GM12878 (cell line): Measurements from ENCODE around the gene YTHDC1. TPM values are rescaled to one million over a fixed set of nuclear protein-coding genes. Genes with fewer than 3 reads are reported as not detected.
A peak's percentile ranks its signal among the peaks of the same experiment; 100 is the strongest.

Experiments
- BHLHE40 ChIP-seq, 2 experiments: fragments of 450-650 bp in 1 of 2; IDR thresholded peaks; 2 replicates each; pipeline ENCODE4 v1.6.1; 2011 to 2017; ENCODE audit warnings: low read depth in 2 of 2, borderline replicate concordance in 1 of 2, improper control_type of control experiment in 1 of 2, low read length in 1 of 2, mild to moderate bottlenecking in 1 of 2
- CHD1 ChIP-seq: IDR thresholded peaks from 2 replicates; pipeline ENCODE4 v1.6.1; 2012; ENCODE audit warnings: low read depth, low read length, improper control_type of control experiment
- CREB1 ChIP-seq: IDR thresholded peaks from 2 replicates; pipeline ENCODE4 v1.6.1; 2012; ENCODE audit warnings: low read depth, mild to moderate bottlenecking, inconsistent platforms
- FOS ChIP-seq: IDR thresholded peaks from 3 replicates; pipeline ENCODE4 v1.6.1; 2011; ENCODE audit warnings: borderline replicate concordance; ENCODE audit not compliant: insufficient read length; ENCODE audit errors: extremely low read depth
- KDM1A ChIP-seq: fragments of 200-600 bp; sonication (generic); IDR thresholded peaks from 2 replicates; pipeline ENCODE4 v1.6.1; 2016; ENCODE audit warnings: borderline replicate concordance
- LARP7 ChIP-seq: fragments of 450-650 bp; IDR thresholded peaks from 2 replicates; pipeline ENCODE4 v1.6.1; 2017; ENCODE audit warnings: mild to moderate bottlenecking
- MYC ChIP-seq: IDR thresholded peaks from 2 replicates; pipeline ENCODE4 v1.6.1; 2011; ENCODE audit warnings: mild to moderate bottlenecking, low read length, moderate library complexity, inconsistent platforms; ENCODE audit not compliant: insufficient read depth, insufficient replicate concordance, insufficient read length, severe bottlenecking
- PAX8 ChIP-seq: fragments of 450-650 bp; IDR thresholded peaks from 2 replicates; pipeline ENCODE4 v1.6.1; 2017; ENCODE audit warnings: mild to moderate bottlenecking, moderate library complexity
- POLR2A ChIP-seq: IDR thresholded peaks from 2 replicates; pipeline ENCODE4 v1.6.1; 2011; ENCODE audit warnings: low read depth, mild to moderate bottlenecking, low read length
- RCOR1 ChIP-seq: conservative IDR thresholded peaks from 2 replicates; pipeline ENCODE4 v1.6.1; 2012; ENCODE audit warnings: low read depth, low read length, improper control_type of control experiment
- SMC3 ChIP-seq: IDR thresholded peaks from 2 replicates; pipeline ENCODE4 v1.6.1; 2011; ENCODE audit warnings: low read length, improper control_type of control experiment, borderline replicate concordance
- SPI1 ChIP-seq: IDR thresholded peaks from 2 replicates; pipeline ENCODE4 v1.6.1; 2011; ENCODE audit warnings: low read depth, mild to moderate bottlenecking, low read length, moderate library complexity, borderline replicate concordance; ENCODE audit not compliant: insufficient read depth
- ZNF24 ChIP-seq: fragments of 450-650 bp; IDR thresholded peaks from 2 replicates; pipeline ENCODE4 v1.6.1; 2017; ENCODE audit warnings: antibody characterized with exemption, mild to moderate bottlenecking
- polyA plus RNA-seq, 11 experiments: library from polyadenylated mRNA; depleted of rRNA in 4 of 11; unstranded in 6 of 11; stranded (reverse) in 5 of 11; fragments of >200 nt; fragmentation: Nextera tagmentation in 4 of 11; fragmentation: Illumina TruSeq in 1 of 11; extraction: Ambion mirVana in 4 of 11; extraction: Trizol in 1 of 11; gene quantifications; 1 replicate in 1 of 11; 2 replicates in 10 of 11; pipeline versions ENCODE4 v1.2.1 to v1.2.3, GENCODE V29; 2011 to 2016; ENCODE audit warnings: inconsistent platforms in 2 of 11, missing spikeins in 2 of 11, low read depth in 1 of 11
- total RNA-seq, 4 experiments: library from RNA; depleted of rRNA in 3 of 4; stranded (reverse); fragments of >200 nt in 3 of 4; fragmentation: Illumina TruSeq in 1 of 4; extraction: Trizol in 1 of 4; gene quantifications; 2 replicates each; pipeline versions ENCODE4 v1.2.1 to v1.2.3, GENCODE V29; 2013 to 2021
- TF ChIP-seq, protein P1 (sequence below): fragments of 450-650 bp; IDR thresholded peaks from 2 replicates; pipeline ENCODE4 v1.6.1; 2014; ENCODE audit warnings: mild to moderate bottlenecking
- TF ChIP-seq, protein P2 (sequence below): IDR thresholded peaks from 2 replicates; pipeline ENCODE4 v1.6.1; 2011; ENCODE audit warnings: mild to moderate bottlenecking, low read depth, low read length, moderate library complexity; ENCODE audit not compliant: insufficient replicate concordance
- TF ChIP-seq, protein P3 (sequence below): IDR thresholded peaks from 2 replicates; pipeline ENCODE4 v1.6.1; 2011; ENCODE audit warnings: borderline replicate concordance, low read depth, mild to moderate bottlenecking, moderate library complexity, low read length; ENCODE audit not compliant: insufficient read depth, poor library complexity, severe bottlenecking
- TF ChIP-seq, protein P4 (sequence below), 3 experiments: IDR thresholded peaks in 2 of 3; conservative IDR thresholded peaks in 1 of 3; 2 replicates each; pipeline ENCODE4 v1.5.1; 2011; ENCODE audit warnings: low read depth in 3 of 3, low read length in 3 of 3, mild to moderate bottlenecking in 3 of 3, control low read depth in 2 of 3, moderate library complexity in 2 of 3, inconsistent platforms in 1 of 3, mixed read lengths in 1 of 3; ENCODE audit not compliant: control insufficient read depth in 2 of 3, insufficient read depth in 1 of 3; ENCODE audit errors: extremely low read depth in 1 of 3
- TF ChIP-seq, protein P5 (sequence below): fragments of 450-650 bp; IDR thresholded peaks from 2 replicates; pipeline ENCODE4 v1.6.1; 2017; ENCODE audit warnings: mild to moderate bottlenecking, low read depth, inconsistent platforms; ENCODE audit not compliant: poor library complexity, severe bottlenecking
- TF ChIP-seq, protein P6 (sequence below): fragments of 450-650 bp; IDR thresholded peaks from 2 replicates; pipeline ENCODE4 v1.6.1; 2016; ENCODE audit warnings: mild to moderate bottlenecking

Gene YTHDC1
- total and polyA plus RNA-seq, 10 of the 15 experiments (the other 5 are each of a cell fraction or from before 2014, with no cell fraction given): 18.7 to 83.2 (median 47.5) TPM

DNA sequence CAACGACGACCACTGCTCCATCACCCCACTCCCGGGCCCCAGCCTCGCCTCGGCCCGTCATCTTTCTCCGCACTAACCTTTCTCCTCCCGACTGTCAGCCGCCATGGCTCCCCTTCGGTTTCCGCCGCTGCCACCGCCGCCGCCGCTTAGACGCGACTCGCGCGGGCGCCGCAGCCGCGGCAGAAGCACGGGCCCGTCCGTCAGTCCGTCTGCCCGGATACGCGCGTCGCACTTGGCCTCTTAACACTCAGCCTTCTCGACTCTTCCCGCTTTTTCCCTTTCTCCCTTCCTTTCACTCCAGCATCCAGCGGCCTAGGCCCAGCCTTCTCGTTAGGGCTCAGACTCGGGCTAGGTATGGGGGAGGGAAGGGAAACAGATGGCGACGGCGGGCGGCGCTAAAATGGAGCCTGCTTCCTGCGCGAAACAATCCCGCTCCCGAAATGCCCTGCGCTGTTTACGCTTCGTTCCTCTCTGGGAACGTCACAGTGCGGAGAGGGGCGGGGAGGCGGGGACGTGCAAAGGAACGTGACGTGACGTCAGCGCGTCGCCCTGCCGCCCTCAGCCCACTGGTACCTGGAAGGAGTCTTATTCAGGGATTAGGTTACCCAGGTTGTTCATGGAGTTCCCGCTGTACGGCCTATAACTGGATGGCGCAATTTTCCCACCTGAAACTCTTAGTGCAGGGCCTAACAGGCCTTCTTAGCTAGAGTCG lies at the start of gene YTHDC1 (continued):
- TF ChIP-seq, protein P1, sequence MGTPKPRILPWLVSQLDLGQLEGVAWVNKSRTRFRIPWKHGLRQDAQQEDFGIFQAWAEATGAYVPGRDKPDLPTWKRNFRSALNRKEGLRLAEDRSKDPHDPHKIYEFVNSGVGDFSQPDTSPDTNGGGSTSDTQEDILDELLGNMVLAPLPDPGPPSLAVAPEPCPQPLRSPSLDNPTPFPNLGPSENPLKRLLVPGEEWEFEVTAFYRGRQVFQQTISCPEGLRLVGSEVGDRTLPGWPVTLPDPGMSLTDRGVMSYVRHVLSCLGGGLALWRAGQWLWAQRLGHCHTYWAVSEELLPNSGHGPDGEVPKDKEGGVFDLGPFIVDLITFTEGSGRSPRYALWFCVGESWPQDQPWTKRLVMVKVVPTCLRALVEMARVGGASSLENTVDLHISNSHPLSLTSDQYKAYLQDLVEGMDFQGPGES: 0 out of 2 replicates have a peak, but pooled peaks have one; percentile 1
- TF ChIP-seq MYC (no peak), SPI1 (peak; percentile 40; the same call in 1 of the 2 replicates), BHLHE40 (IDR thresholded peaks at IDR 0.05; ENCODE audit: borderline replicate concordance in 1 of 2, low read depth in 2 of 2, low read length in 1 of 2) (peak; percentile 97 to 98), FOS (no peak), RCOR1 (peak; percentile 59; the same call in 1 of the 2 replicates), CHD1 (peak; percentile 81; the same call in 1 of the 2 replicates), SMC3 (no peak), PAX8 (no peak), ZNF24 (no peak), POLR2A (peak; percentile 99), KDM1A (no peak), CREB1 (peak; percentile 98), LARP7 (peak; percentile 86)
- TF ChIP-seq, protein P2, sequence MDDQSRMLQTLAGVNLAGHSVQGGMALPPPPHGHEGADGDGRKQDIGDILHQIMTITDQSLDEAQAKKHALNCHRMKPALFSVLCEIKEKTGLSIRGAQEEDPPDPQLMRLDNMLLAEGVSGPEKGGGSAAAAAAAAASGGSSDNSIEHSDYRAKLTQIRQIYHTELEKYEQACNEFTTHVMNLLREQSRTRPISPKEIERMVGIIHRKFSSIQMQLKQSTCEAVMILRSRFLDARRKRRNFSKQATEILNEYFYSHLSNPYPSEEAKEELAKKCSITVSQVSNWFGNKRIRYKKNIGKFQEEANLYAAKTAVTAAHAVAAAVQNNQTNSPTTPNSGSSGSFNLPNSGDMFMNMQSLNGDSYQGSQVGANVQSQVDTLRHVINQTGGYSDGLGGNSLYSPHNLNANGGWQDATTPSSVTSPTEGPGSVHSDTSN: no peak
- TF ChIP-seq, protein P3, sequence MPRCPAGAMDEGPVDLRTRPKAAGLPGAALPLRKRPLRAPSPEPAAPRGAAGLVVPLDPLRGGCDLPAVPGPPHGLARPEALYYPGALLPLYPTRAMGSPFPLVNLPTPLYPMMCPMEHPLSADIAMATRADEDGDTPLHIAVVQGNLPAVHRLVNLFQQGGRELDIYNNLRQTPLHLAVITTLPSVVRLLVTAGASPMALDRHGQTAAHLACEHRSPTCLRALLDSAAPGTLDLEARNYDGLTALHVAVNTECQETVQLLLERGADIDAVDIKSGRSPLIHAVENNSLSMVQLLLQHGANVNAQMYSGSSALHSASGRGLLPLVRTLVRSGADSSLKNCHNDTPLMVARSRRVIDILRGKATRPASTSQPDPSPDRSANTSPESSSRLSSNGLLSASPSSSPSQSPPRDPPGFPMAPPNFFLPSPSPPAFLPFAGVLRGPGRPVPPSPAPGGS: no peak
- TF ChIP-seq, protein P4, sequence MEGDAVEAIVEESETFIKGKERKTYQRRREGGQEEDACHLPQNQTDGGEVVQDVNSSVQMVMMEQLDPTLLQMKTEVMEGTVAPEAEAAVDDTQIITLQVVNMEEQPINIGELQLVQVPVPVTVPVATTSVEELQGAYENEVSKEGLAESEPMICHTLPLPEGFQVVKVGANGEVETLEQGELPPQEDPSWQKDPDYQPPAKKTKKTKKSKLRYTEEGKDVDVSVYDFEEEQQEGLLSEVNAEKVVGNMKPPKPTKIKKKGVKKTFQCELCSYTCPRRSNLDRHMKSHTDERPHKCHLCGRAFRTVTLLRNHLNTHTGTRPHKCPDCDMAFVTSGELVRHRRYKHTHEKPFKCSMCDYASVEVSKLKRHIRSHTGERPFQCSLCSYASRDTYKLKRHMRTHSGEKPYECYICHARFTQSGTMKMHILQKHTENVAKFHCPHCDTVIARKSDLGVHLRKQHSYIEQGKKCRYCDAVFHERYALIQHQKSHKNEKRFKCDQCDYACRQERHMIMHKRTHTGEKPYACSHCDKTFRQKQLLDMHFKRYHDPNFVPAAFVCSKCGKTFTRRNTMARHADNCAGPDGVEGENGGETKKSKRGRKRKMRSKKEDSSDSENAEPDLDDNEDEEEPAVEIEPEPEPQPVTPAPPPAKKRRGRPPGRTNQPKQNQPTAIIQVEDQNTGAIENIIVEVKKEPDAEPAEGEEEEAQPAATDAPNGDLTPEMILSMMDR (IDR thresholded peaks at IDR 0.05 in 2 of 3, conservative IDR thresholded peaks at IDR 0.05 in 1 of 3; ENCODE audit: control insufficient read depth in 2 of 3, extremely low read depth in 1 of 3, insufficient read depth in 1 of 3, low read depth in 3 of 3, low read length in 3 of 3): no peak
- TF ChIP-seq, protein P5, sequence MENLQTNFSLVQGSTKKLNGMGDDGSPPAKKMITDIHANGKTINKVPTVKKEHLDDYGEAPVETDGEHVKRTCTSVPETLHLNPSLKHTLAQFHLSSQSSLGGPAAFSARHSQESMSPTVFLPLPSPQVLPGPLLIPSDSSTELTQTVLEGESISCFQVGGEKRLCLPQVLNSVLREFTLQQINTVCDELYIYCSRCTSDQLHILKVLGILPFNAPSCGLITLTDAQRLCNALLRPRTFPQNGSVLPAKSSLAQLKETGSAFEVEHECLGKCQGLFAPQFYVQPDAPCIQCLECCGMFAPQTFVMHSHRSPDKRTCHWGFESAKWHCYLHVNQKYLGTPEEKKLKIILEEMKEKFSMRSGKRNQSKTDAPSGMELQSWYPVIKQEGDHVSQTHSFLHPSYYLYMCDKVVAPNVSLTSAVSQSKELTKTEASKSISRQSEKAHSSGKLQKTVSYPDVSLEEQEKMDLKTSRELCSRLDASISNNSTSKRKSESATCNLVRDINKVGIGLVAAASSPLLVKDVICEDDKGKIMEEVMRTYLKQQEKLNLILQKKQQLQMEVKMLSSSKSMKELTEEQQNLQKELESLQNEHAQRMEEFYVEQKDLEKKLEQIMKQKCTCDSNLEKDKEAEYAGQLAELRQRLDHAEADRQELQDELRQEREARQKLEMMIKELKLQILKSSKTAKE: no peak
- TF ChIP-seq, protein P6, sequence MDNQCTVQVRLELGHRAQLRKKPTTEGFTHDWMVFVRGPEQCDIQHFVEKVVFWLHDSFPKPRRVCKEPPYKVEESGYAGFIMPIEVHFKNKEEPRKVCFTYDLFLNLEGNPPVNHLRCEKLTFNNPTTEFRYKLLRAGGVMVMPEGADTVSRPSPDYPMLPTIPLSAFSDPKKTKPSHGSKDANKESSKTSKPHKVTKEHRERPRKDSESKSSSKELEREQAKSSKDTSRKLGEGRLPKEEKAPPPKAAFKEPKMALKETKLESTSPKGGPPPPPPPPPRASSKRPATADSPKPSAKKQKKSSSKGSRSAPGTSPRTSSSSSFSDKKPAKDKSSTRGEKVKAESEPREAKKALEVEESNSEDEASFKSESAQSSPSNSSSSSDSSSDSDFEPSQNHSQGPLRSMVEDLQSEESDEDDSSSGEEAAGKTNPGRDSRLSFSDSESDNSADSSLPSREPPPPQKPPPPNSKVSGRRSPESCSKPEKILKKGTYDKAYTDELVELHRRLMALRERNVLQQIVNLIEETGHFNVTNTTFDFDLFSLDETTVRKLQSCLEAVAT: no peak; the same call in 1 of the 2 replicates
